Stimulated activated naive CD4-positive, alpha-beta T cell treated with Interleukin-2 at 50 U/mL for 16 hours (primary cell): ENCODE results near the gene ITGBL1.
"Not testable (repeated sequence)": the region's sequence is repeated elsewhere in the genome, so short reads cannot be mapped to it uniquely, and the experiment has no call there.

Experiments
- DNase-seq: peaks from one replicate; lab custom pipeline; 2025; lab: John Stamatoyannopoulos, UW

ITGBL1 gene

GRCh38 chr13:101512650-101513049, 60.2 kb downstream of the ITGBL1 start:
- DNase-seq: no peak

DNA sequence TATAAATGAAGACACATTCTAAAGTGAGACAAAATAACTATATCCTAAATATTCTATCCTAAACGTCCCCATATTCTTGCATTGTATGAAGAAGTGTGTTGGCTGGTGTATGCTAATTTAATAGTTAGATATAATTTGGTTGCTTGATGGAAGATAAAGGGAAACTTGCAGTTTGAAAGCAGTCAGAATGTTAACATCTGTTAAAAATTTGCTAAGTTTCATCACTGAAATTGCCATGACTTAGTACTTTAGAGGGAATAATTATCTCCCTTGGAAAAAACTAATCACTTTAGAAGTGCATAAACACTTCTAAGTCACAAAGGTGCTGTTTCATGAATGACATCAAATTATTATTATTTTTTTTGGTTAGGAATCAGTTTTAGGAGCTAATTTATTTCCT, 61.6 kb downstream of the ITGBL1 start:
- no peak for DNase-seq

GRCh38 chr13:101514695-101515275, 62.3 kb downstream of the ITGBL1 start:
- DNase-seq: no peak

DNA sequence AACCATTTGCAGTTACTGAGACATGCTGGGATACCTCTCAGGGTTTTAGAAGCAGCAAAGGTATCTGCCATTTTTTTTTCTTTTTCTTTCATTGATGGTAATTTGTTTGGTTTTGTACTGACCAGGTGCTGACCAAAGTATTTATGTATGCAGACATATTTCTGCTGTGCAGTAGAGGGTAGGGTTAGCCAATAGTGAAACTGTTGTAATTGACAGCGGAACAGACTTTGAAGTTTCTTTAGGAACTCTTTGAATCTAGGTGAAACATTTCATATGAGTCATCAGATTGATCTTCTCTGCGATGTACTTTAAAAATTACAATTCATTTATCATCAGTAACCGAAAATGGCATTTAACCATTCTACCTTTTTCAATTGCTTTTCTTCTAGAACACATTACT, 63.0 kb downstream of the ITGBL1 start:
- DNase-seq: no peak

DNA sequence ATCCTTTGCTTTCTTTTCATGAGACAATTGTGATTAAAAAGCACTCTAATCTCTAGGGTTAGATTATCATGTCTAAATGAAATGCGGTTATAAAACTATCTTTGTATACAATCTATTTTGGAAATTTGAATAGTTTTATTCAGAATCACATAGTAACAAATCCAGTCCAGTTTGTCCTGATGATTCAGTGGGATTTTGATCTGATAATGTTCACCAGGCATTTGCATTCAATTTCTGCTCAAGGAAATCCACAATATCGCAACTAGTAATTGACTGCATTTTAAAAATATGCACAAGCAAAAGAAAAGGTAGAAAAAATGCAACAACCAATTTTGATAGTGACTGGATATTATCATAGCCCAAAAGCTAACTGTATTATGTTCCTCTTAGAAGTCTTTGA, 63.8 kb downstream of the ITGBL1 start:
- DNase-seq: no peak

- no peak for DNase-seq
Observed at GRCh38 chr13:101520672-101521071, 68.2 kb downstream of the ITGBL1 start.

DNA sequence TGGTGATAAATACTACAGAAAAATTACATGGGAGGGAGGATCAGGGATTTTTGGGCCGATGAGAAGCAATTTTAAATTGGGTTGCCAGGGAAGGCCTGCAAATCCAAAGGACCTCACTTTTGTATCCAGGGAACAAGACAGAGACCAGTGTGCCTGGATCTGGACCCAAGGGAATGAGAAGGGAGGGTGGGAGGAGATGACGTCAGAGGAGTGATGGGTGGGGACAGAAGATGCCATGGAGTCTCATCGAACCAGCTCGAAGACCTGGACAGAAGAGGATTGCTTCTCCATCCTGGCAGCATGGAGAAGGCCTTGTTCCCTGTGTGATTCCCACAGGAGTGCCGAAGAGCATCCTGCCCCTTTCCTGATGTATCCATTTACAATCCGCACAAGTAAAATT, 68.9 kb downstream of the ITGBL1 start:
- no peak for DNase-seq

- DNase-seq: no peak
Observed at GRCh38 chr13:101522607-101523006, 70.1 kb downstream of the ITGBL1 start.

- DNase-seq: no peak
Observed at GRCh38 chr13:101523154-101524131, 71.0 kb downstream of the ITGBL1 start.

- no peak for DNase-seq
Observed at GRCh38 chr13:101527130-101527529, 74.7 kb downstream of the ITGBL1 start.

- DNase-seq: no peak
Observed at GRCh38 chr13:101529422-101529821, 76.9 kb downstream of the ITGBL1 start.

DNA sequence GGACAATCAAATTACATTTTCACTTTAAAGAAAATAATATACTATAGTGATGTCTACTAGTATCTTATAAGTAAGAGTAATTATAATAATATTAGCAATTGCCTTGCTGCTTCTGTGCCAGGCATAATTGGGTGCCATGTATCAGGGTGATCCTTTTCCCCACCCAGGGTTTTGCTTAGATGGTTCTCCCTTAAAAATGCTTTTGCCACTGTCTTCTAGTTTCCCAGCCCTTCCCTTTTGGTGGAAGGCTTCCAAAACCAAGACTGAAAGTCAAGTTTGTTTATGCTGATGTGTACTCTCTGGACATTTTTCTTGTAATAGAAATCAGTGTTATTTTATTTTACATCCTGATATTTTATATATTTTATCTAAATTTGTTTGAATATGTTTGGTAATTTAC, 77.8 kb downstream of the ITGBL1 start:
- no peak for DNase-seq

DNA sequence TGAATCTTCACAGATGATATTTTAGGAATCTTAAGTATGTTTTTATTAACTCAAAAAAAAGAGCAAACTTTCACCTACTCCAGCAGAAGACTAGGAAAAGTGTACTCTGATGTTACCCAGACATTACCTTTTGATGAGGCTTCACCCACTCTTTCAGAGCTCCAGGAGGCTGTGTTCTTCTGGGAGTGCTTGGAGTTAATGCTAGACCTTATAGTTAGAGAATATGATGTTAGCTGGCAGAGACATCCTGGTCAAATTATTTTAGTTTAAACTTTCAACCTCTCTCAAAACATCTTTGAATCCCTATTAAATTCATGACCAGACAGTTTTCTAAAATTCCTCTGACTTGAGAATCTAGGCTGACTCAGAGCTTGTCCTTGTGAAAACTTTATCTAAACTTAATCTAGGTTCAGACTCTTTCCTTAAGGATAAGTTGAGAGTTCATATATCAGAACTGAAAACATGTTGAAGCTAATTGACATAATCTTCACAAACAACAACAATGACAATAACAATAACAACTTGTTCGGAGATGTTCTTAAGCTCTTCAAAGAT, 82.8 kb downstream of the ITGBL1 start:
- no peak for DNase-seq

DNA sequence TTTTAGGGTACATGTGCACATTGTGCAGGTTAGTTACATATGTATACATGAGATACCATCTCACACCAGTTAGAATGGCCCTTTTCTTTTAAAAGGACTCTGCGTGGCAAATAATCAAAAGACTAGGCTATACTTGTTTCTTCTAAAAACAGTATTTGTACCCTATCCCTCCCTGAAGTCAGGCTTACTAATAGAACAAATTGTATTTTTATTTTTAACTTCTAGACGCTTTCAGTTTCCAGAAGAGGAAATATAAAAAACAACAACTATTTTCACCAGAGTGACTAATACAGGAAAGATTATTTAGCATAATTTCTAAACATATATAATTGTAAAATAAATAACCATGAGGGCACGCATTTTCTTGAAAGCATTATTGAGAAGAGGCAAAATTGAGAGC, 83.6 kb downstream of the ITGBL1 start:
- DNase-seq: no peak

- not testable (repeated sequence) for DNase-seq
Observed at GRCh38 chr13:101544544-101544943, 92.1 kb downstream of the ITGBL1 start.

GRCh38 chr13:101544979-101545378, 92.5 kb downstream of the ITGBL1 start:
- no peak for DNase-seq

- no peak for DNase-seq
Observed at GRCh38 chr13:101545521-101545920, 93.0 kb downstream of the ITGBL1 start.

- no peak for DNase-seq
Observed at GRCh38 chr13:101552286-101552685, 99.8 kb downstream of the ITGBL1 start.

- no peak for DNase-seq
Observed at GRCh38 chr13:101552786-101553185, 100.3 kb downstream of the ITGBL1 start.

GRCh38 chr13:101554420-101555125, 102.1 kb downstream of the ITGBL1 start:
- DNase-seq: no peak

DNA sequence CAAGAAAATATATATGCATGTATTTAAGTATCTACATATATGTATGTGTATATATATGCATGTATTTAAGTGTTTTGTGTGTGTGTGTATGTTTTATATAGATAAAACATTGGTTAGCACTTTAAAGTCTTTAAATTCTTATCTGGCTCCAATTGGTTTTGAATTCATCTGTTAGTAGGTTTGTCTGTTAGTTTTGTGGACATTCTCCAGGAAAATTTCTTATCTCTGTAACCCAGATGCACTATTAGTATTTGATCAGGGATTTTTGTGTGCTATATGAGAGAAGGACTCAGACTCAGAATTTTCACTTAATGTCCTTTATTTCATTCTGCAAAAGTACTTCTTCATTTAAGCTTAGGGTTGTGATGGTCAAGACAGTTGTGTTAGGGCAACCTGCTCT, 103.1 kb downstream of the ITGBL1 start:
- no peak for DNase-seq

GRCh38 chr13:101556676-101557123, 104.2 kb downstream of the ITGBL1 start:
- no peak for DNase-seq
